NCI-H1105 treated with DMSO at 0.1 percent for 48 hours (cell line): ENCODE measurements around the gene VEZF1.
"Not testable (repeated sequence)": the region's sequence is repeated elsewhere in the genome, so short reads cannot be mapped to it uniquely, and the experiment has no call there.

Experiments
- DNase-seq: peaks from one replicate; lab custom pipeline; 2025; lab: John Stamatoyannopoulos, UW

VEZF1 gene

DNA sequence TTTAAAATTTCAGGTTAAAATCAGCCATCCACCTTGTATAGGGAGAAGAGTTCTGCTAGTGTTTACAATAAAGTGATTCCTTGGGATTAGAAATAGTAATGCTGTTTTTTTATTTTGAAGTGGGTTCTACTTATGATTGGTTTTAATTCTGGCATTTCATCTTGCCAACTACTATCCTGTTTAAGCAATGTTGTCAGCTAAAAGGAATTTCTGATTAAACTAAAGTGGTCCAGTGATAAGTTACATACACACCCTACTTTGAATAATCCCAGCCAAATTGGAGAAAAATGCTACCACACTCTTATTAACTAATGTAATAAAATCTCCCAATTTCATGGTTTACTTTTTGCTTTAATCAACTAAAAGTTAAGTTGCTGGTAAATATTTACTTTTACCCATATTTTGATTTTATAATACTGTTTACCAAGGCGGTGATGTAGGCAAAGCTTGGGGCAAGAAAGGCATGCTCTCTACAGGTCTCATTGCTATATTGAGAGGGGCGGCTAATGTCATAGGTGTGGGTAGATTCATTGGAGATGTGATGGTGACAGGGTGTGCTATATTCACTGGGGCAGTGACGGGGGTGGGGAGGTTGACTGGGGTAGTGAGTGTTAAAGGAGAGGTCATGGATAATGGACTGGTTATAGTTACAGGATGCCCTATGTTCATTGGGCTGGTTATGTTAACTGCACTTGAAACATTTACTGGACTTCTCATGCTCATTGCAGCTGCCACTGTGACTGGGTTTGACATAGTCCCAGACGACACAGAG, 13.8 kb downstream of the VEZF1 start:
- DNase-seq = not testable (repeated sequence)

DNA sequence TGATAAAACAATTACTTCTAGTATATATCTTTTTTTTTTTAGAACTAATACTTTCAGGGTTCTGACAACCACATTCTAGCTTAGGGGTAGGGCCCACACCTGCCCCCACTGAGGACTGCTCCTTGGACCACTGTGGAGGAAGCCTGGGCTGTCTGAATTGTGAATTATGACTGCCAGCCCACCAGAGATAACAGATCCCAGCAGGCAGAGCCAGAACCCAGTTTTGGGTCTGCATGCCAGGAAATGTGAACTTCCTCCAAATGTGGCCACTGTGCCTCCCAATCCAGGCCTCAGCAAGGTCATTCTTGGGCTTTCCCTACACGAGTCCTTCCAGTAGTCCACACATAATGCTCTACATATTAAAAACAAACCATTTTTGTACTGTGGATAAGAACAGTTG, 15.9 kb downstream of the VEZF1 start:
- DNase-seq = no peak

DNA sequence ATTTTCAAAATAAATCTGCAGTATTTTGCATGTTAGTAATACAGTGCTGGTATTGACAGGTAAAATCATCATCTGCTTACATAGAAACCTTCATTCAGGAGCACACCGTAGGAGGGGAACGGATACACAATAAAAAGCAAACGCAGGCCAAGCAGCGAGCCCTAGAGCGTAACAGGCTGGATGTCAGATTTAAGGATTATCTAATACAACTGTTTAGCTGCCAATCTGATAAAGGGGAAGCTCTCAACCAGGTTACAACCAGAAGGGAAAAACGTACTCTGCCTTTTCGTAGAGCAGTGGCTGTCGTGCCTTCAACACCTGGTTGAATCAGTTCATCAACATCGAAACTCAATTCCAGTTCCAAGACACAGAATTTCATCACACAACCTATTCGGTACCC, 16.5 kb downstream of the VEZF1 start:
- no peak for DNase-seq

GRCh38 chr17:57970710-57971109, 17.3 kb downstream of the VEZF1 start:
- DNase-seq = no peak

- no peak for DNase-seq
These were observed 19.6 kb downstream of the VEZF1 start for GRCh38 chr17:57968456-57968855.

DNA sequence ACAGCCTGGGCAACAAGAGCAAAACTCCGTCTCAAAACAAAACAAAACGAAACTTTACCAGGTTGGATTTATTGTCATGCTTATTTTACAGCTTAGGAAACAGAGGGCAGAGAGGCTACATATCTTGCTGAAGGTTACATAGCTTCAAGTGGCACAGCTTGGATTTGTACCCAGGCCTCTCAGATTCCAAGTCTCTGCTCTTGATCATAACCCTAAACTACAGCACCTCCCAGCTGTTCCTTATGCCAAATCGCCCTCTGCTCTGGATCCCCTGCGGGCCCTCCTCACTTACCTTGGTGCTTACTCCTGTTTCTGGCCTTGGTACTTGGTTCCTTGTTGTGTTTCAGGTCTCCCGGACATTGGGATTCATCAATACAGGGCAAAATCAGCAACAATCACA, 21.2 kb downstream of the VEZF1 start:
- no peak for DNase-seq

DNA sequence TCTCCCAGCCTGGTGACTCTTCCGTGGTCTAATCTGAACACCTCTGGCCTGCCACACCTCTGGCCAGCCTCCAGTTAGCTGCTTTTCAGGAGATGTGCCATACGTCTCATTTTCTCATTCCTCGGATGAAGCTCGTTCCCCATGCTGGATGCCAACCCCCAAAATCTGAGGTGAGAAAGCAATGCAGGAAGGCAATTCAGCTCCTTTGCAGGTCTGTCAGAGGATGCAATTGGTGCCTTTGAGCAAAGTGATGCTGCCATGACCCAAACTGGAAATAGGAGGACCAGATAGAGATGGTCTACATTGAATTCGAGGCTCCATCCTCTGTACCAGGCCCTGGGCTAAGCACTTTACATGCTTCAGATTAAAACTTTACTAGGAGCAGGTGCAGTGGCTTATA, 21.8 kb downstream of the VEZF1 start:
- DNase-seq = no peak

- DNase-seq = no peak
These were observed 22.4 kb downstream of the VEZF1 start for GRCh38 chr17:57965521-57966160.

DNA sequence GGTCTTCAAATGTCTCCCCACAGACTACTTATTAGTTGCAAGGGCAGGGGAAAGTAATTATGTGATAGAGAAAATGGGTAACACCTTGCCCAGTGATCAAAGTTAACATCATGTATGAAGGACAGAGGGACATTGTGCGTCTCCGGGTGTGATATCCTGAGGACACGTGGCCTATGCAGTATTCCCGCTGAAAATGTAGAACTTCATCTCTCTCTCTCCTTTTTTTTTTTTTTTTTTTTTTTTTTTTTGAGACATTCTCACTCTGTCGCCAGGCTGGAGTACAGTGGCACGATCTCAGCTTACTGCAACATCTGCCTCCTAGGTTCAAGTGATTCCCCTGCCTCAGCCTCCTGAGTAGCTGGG, 24.9 kb downstream of the VEZF1 start:
- no peak for DNase-seq

DNA sequence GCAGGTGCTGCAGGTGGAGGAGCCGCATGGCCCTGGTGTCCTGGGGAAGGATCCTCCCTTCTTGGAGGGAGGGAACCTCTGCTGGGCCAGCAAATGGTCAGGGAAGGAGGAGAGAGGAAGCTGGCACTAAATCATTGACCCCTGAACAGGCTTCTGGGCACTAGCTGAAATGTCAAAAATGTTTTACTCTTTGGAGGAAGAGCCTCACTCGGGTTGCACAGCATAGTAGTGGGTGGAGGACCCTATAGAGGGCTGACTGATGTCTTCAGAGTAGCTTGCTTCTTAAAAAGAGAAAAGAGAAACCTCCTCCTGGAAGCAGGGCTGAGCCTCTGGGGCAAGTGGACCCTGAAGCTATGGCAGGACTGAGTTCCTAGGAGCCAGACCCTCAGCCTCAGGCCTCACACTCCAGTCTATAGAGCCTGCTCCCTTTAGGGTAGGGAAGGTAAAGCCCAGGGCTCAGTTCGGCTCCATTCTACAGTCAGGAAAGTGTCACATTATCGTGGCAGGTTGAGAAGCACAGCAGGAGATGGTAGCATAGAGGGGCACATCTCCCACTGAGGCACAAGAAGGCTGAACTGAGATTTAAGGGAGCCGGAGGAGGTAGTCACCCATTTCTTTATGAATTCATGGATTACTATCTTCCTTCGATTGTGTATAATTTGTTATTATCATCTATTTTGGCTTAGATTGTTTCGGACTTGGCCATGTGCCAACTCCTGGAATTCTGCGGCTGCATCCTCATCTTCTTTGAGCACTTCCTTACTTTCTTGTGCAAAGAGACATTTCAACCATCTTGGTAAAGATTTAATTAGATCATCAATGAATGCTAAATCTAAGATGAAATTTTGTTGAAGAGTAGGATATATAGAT, 25.5 kb downstream of the VEZF1 start:
- DNase-seq = no peak

- DNase-seq = no peak
These were observed 28.1 kb downstream of the VEZF1 start for GRCh38 chr17:57959929-57960328.

DNA sequence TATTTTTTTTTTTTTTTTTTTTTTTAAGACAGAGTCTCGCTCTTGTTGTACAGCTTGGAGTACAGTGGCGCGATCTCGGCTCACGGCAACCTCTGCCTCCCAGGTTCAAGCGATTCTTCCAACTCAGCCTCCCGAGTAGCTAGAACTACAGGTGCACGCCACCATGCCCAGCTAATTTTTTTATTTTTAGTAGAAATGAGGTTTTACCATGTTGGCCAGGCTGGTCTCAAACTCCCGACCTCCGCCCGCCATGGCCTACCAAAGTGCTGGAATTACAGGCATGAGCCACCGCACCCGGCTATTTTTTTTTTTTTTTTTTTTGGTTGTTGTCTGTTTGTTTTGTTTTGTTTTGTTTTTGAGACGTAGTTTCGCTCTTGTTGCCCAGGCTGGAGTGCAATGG, 29.7 kb downstream of the VEZF1 start:
- DNase-seq = not testable (repeated sequence)

- no peak for DNase-seq
These were observed 30.2 kb downstream of the VEZF1 start for GRCh38 chr17:57957886-57958285.

GRCh38 chr17:57957120-57957850, 30.8 kb downstream of the VEZF1 start:
- DNase-seq = no peak

DNA sequence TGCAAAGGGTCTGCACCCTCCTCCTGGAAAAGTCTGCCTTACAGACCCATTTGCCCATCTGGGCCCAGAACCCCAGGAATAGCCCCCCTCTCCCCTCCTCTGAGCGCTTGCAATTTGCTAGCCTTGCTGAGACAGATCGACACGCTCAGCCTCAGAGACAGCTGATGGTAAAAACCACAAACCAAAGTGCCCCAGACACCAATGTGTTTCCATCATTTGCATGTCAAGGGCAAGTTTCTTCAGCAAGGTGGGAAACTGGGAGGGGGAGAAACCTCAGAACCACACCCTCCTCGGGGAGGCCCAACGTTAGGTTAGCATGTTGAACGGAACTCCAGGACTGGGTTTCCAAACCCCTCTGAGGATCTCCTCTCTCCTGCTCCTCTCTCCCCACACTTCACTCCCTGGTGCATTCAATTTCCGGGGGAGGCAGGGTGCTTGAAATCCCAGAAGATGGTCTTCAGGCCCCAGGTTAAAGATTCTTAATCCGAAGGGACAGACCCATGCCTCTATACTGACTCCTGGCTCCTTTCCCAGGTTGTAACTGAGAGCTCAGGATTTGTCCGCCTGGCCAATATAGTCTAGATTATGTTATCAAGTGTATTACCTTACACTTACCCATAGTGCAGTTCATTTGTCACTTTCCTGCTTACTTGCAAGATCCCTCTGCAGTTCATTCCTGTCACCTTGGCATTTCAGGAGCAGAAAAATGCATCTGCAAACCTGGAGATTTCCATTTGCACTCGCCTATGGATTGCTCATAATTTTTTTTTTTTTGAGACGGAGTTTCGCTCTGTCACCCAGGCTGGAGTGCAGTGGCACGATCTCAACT, 31.5 kb downstream of the VEZF1 start:
- no peak for DNase-seq

DNA sequence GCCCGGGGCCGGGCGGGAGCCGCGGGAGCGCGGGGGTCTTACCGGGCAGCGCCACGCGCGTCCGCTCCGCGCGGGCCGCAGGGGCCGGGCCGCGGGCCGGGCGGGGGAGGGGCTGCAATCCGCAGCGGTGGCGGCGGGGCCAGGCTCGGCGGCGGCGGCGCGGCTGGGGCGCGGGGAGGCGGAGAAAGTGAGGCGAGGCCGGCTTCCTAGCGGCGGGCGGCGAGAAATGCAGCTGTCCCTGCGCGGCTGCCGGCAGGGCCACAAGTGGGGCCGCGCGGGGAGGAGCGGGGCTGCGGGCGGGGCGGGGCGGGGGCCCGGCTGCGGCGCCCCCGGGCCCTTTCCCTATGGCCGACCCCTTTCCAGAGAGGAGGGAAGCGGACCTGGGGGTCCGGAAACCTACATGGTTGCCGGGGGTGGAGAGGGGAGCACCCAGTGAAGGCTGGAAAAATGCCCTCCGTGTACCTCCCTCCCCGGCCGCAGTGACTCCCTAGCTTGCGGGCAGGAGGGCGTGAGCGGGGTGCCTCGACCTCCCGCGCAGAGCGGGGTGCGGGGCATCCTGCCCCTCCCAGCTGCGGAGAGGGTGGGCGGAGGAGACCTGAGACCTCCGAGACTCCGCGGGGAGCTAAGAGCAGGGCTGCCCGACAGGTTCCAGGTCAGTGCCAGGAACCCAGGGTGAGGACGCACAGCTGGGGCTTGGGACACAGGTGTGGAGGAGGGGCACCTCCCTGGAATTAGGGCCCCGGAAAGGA, 32.7 kb downstream of the VEZF1 start, which contains the start of gene CUEDC1:
Gene CUEDC1 (minus strand): TSS at position 230 of the 749 bp plus-strand sequence. CDS start 69,848 bp downstream, outside the sequence.
- DNase-seq = peak; percentile 33

- peak; percentile 52 for DNase-seq
These were observed 33.5 kb downstream of the VEZF1 start for GRCh38 chr17:57954397-57955182.

DNA sequence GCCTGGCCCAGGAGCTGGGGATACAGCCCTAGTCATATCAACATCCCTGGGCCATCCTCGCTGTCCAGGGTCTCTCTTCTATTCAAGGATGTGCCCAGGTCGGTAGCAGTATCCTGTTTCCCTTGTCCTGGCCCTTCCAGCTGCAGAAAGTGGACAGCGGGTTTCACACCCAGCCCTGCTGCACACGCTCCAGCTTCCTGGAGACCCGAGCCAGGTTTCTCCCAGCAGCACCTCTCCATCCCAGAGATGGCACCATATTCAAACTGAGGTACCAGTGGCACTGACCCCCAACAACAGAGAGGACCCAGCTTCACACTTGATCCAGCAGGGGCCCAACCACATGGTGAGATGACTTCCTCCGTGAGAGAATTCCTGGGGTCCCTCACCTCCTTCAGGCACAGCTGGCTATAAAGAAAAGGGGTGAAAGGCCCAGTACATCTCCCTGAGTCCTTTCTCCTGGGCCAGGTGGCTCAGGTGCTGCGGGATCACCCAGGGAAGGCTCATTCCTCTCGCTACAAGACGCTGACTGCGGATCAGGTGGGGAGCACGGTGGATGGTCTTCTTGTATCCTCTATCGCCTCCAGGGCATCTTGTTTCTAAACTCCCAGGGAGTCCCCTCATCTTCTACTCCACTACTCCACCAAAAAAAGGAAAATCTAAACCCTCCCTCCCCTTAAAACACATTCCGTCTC, 34.2 kb downstream of the VEZF1 start:
- DNase-seq = no peak

DNA sequence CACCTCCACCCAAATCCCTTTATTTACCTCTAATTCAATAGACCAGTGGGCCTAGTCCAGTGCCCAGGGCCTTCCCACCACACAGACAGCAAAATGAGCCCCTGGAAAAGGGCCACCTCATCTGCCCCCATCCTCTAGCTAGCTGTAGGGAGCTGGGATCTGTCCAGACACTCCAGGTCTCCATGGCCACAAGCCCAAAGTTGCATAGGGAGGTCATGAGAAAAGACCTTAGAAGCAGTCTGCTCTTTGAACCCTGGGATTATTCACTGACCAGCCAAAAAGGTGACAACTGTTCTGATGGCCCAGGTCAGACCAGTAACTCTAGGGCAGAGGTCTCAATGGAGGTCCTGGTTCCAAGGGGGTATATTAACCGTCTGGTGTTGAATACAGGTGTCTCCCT, 34.8 kb downstream of the VEZF1 start:
- DNase-seq = no peak
